NCI-H187 treated with DMSO at 0.1 percent for 48 hours (cell line): ENCODE data around the gene B3GNT9.
"Not testable (repeated sequence)": the region's sequence is repeated elsewhere in the genome, so short reads cannot be mapped to it uniquely, and the experiment has no call there.

ENCODE experiments used
- DNase-seq: peaks from one replicate; lab custom pipeline; 2025; lab: John Stamatoyannopoulos, UW

B3GNT9 gene

GRCh38 chr16:67150047-67150832, 558 bp downstream of the B3GNT9 start:
- no peak for DNase-seq

- DNase-seq, result no peak
These were observed 1.3 kb downstream of the B3GNT9 start for GRCh38 chr16:67149276-67150046.

- DNase-seq, result no peak
These were observed 2.0 kb downstream of the B3GNT9 start for GRCh38 chr16:67148656-67149275.

GRCh38 chr16:67148221-67148620, 2.6 kb downstream of the B3GNT9 start:
- no peak for DNase-seq

- DNase-seq, result no peak
These were observed 3.2 kb downstream of the B3GNT9 start for GRCh38 chr16:67147437-67148140.

- DNase-seq, result no peak
These were observed 4.1 kb downstream of the B3GNT9 start for GRCh38 chr16:67146523-67147357.

- no peak for DNase-seq
These were observed 5.1 kb downstream of the B3GNT9 start for GRCh38 chr16:67145746-67146145.

- DNase-seq, result no peak
These were observed 5.9 kb downstream of the B3GNT9 start for GRCh38 chr16:67144943-67145342.

- no peak for DNase-seq
These were observed 8.5 kb downstream of the B3GNT9 start for GRCh38 chr16:67142342-67142741.

GRCh38 chr16:67141391-67141790, 9.4 kb downstream of the B3GNT9 start:
- DNase-seq, result no peak

- no peak for DNase-seq
These were observed 13.2 kb downstream of the B3GNT9 start for GRCh38 chr16:67137605-67138004.

GRCh38 chr16:67129422-67129821, 21.4 kb downstream of the B3GNT9 start:
- no peak for DNase-seq

GRCh38 chr16:67128887-67129286, 21.9 kb downstream of the B3GNT9 start:
- DNase-seq, result no peak

- DNase-seq, result no peak
These were observed 22.4 kb downstream of the B3GNT9 start for GRCh38 chr16:67128417-67128816.

GRCh38 chr16:67122799-67123198, 28.0 kb downstream of the B3GNT9 start:
- DNase-seq, result not testable (repeated sequence)

- DNase-seq, result no peak
These were observed 30.8 kb downstream of the B3GNT9 start for GRCh38 chr16:67120025-67120424.

GRCh38 chr16:67117716-67118115, 33.1 kb downstream of the B3GNT9 start:
- DNase-seq, result no peak

GRCh38 chr16:67116388-67117311, 34.1 kb downstream of the B3GNT9 start:
- DNase-seq, result no peak

GRCh38 chr16:67115639-67116038, 35.2 kb downstream of the B3GNT9 start:
- DNase-seq, result no peak

GRCh38 chr16:67114793-67115192, 36.0 kb downstream of the B3GNT9 start:
- DNase-seq, result no peak
